ENCODE data around the gene SHISA7. TPM values are rescaled to one million over a fixed set of nuclear protein-coding genes. Genes with fewer than 3 reads are reported as not detected.
A peak's percentile ranks its signal among the peaks of the same experiment; 100 is the strongest.

SHISA7 gene
- total RNA-seq, 2 experiments from 2014 or later = not detected

GRCh38 chr19:55460670-55461258, 17.7 kb upstream of the SHISA7 start:
- POLR2A ChIA-PET = no interaction called here
- no peaks in the 10 kb centered on the region for H3K9me3 Mint-ChIP-seq (ENCODE audit: low read depth)
- H3K27ac Mint-ChIP-seq = peak overlapping the region; percentile 82

GRCh38 chr19:55459950-55460657, 17.0 kb upstream of the SHISA7 start:
- no peak for ATAC-seq
- H3K4me3 Mint-ChIP-seq = peak overlapping the region; percentile 80
- H3K36me3 Mint-ChIP-seq (ENCODE audit: low read depth) = peaks cover 3% of the 10 kb centered on the region
- no peaks in the 10 kb centered on the region for H3K27me3 Mint-ChIP-seq
- peak overlapping the region; percentile 35 for H3K27ac Mint-ChIP-seq
- ChIA-PET POLR2A (no interaction called here), CTCF (interaction anchor here (0.6 to 1.9 kb wide), 3 partner anchors 25 to 111 kb away, joined by 3 to 8 read pairs (median 4); partner anchors contain the start of gene NAT14)
- H3K9me3 Mint-ChIP-seq (ENCODE audit: low read depth) = no peaks in the 10 kb centered on the region
- intact Hi-C loops (cut with DNase I, micrococcal nuclease) = loop anchor here (1.0 to 5.0 kb wide), 4 partner anchors 43 to 293 kb away; partner anchors contain the start of genes DNAAF3 (in 1 of the 2) and KMT5C (in 1 of the 2)
- H3K4me1 Mint-ChIP-seq = peaks cover 14% of the 10 kb centered on the region
- DNase-seq = no peak

More at GRCh38 chr19:55460670-55461258, 17.7 kb upstream of the SHISA7 start:
- intact Hi-C loops (cut with DNase I, micrococcal nuclease) = loop anchor here (1.0 to 5.0 kb wide), 19 partner anchors 16 to 1011 kb away; partner anchors contain the start of genes KMT5C (in 2 of the 2), DNAAF3 (in 1 of the 2), HSPBP1 (in 1 of the 2) and LENG8 (in 1 of the 2)
- Mint-ChIP-seq H3K27me3 (no peaks in the 10 kb centered on the region), H3K4me3 (peak overlapping the region; percentile 80), H3K36me3 (ENCODE audit: low read depth) (no peaks in the 10 kb centered on the region), H3K4me1 (peaks cover 14% of the 10 kb centered on the region)
- no peak for ATAC-seq
- CTCF ChIA-PET = no interaction called here
- DNase-seq = peak; percentile 64

- no peak overlapping the region for H3K27ac Mint-ChIP-seq
- H3K4me3 Mint-ChIP-seq = peak overlapping the region; percentile 80
- H3K9me3 Mint-ChIP-seq (ENCODE audit: low read depth) = no peaks in the 10 kb centered on the region
- peaks cover 14% of the 10 kb centered on the region for H3K4me1 Mint-ChIP-seq
- intact Hi-C loops (cut with DNase I, micrococcal nuclease) = no loop called here
- CTCF ChIA-PET = interaction anchor here (0.6 to 1.9 kb wide), 4 partner anchors 8 to 110 kb away, joined by 3 to 8 read pairs (median 4); partner anchors contain the start of gene NAT14
- POLR2A ChIA-PET = no interaction called here
- peaks cover 3% of the 10 kb centered on the region for H3K36me3 Mint-ChIP-seq (ENCODE audit: low read depth)
- H3K27me3 Mint-ChIP-seq = no peaks in the 10 kb centered on the region
- DNase-seq (no peak), ATAC-seq (no peak)
These were observed 16.4 kb upstream of the SHISA7 start for GRCh38 chr19:55459551-55459949.

GRCh38 chr19:55457683-55458457, 14.8 kb upstream of the SHISA7 start:
- H3K27ac Mint-ChIP-seq = no peak overlapping the region
- POLR2A ChIA-PET = no interaction called here
- peaks cover 18% of the 10 kb centered on the region for H3K4me1 Mint-ChIP-seq
- DNase-seq = no peak
- CTCF ChIA-PET = interaction anchor here (1.1 to 1.9 kb wide), 3 partner anchors 9 to 178 kb away, joined by 3 to 8 read pairs (median 5); partner anchors contain the start of gene HSPBP1
- peaks cover 3% of the 10 kb centered on the region for H3K36me3 Mint-ChIP-seq (ENCODE audit: low read depth)
- no peak overlapping the region for H3K4me3 Mint-ChIP-seq
- peaks cover 5% of the 10 kb centered on the region for H3K27me3 Mint-ChIP-seq
- H3K9me3 Mint-ChIP-seq (ENCODE audit: low read depth) = no peaks in the 10 kb centered on the region
- intact Hi-C loops (cut with DNase I, micrococcal nuclease) = no loop called here
- no peak for ATAC-seq

GRCh38 chr19:55456347-55456746, 13.2 kb upstream of the SHISA7 start:
- POLR2A ChIA-PET = no interaction called here
- peaks cover 11% of the 10 kb centered on the region for H3K27me3 Mint-ChIP-seq

GRCh38 chr19:55455576-55456235, 12.6 kb upstream of the SHISA7 start:
- DNase-seq (no peak), ATAC-seq (no peak)
- H3K36me3 Mint-ChIP-seq (ENCODE audit: low read depth) = peaks cover 3% of the 10 kb centered on the region
- H3K4me1 Mint-ChIP-seq = peaks cover 15% of the 10 kb centered on the region
- H3K4me3 Mint-ChIP-seq = no peak overlapping the region
- no peak overlapping the region for H3K27ac Mint-ChIP-seq
- ChIA-PET CTCF (no interaction called here), POLR2A (no interaction called here)
- H3K27me3 Mint-ChIP-seq = peaks cover 14% of the 10 kb centered on the region
- intact Hi-C loops (cut with DNase I, micrococcal nuclease) = no loop called here
- no peaks in the 10 kb centered on the region for H3K9me3 Mint-ChIP-seq (ENCODE audit: low read depth)

More at GRCh38 chr19:55456347-55456746, 13.2 kb upstream of the SHISA7 start:
- Mint-ChIP-seq H3K36me3 (ENCODE audit: low read depth) (peaks cover 3% of the 10 kb centered on the region), H3K27ac (no peak overlapping the region), H3K9me3 (ENCODE audit: low read depth) (no peaks in the 10 kb centered on the region), H3K4me1 (peaks cover 17% of the 10 kb centered on the region), H3K4me3 (no peak overlapping the region)
- CTCF ChIA-PET = no interaction called here
- ATAC-seq (no peak), DNase-seq (no peak)
- intact Hi-C loops (cut with DNase I, micrococcal nuclease) = no loop called here

GRCh38 chr19:55454787-55455243, 11.7 kb upstream of the SHISA7 start:
- ChIA-PET CTCF (no interaction called here), POLR2A (no interaction called here)
- H3K9me3 Mint-ChIP-seq (ENCODE audit: low read depth) = no peaks in the 10 kb centered on the region
- intact Hi-C loops (cut with DNase I, micrococcal nuclease) = loop anchor here in 1 of 2 experiments (5.0 kb wide), 1 partner anchor 48 kb away; the partner anchor contains the start of gene UBE2S
- H3K4me1 Mint-ChIP-seq = peaks cover 8% of the 10 kb centered on the region
- ATAC-seq (peak; percentile 54), DNase-seq (peak; percentile 73)
- no peak overlapping the region for H3K4me3 Mint-ChIP-seq
- peaks cover 3% of the 10 kb centered on the region for H3K36me3 Mint-ChIP-seq (ENCODE audit: low read depth)
- no peak overlapping the region for H3K27ac Mint-ChIP-seq
- H3K27me3 Mint-ChIP-seq = peaks cover 19% of the 10 kb centered on the region

- H3K9me3 Mint-ChIP-seq (ENCODE audit: low read depth) = no peaks in the 10 kb centered on the region
- ATAC-seq (no peak), DNase-seq (no peak)
- ChIA-PET CTCF (interaction anchor here (0.7 to 1.1 kb wide), 4 partner anchors 8 to 218 kb away, joined by 3 to 4 read pairs (median 3); no protein-coding TSS in a partner anchor), POLR2A (no interaction called here)
- peaks cover 8% of the 10 kb centered on the region for H3K4me1 Mint-ChIP-seq
- peaks cover 20% of the 10 kb centered on the region for H3K27me3 Mint-ChIP-seq
- peaks cover 3% of the 10 kb centered on the region for H3K36me3 Mint-ChIP-seq (ENCODE audit: low read depth)
- H3K27ac Mint-ChIP-seq = no peak overlapping the region
- H3K4me3 Mint-ChIP-seq = no peak overlapping the region
- intact Hi-C loops (cut with DNase I, micrococcal nuclease) = loop anchor here in 1 of 2 experiments (5.0 kb wide), 1 partner anchor 46 kb away; the partner anchor contains the start of gene UBE2S
These were observed 10.6 kb upstream of the SHISA7 start for GRCh38 chr19:55453511-55454260.

- Mint-ChIP-seq H3K36me3 (ENCODE audit: low read depth) (peaks cover 3% of the 10 kb centered on the region), H3K4me1 (peaks cover 8% of the 10 kb centered on the region), H3K4me3 (no peak overlapping the region), H3K27ac (no peak overlapping the region), H3K9me3 (ENCODE audit: low read depth) (no peaks in the 10 kb centered on the region), H3K27me3 (peaks cover 20% of the 10 kb centered on the region)
- DNase-seq (peak; percentile 61), ATAC-seq (peak; percentile 63)
- intact Hi-C loops (cut with DNase I, micrococcal nuclease) = loop anchor here in 1 of 2 experiments (5.0 kb wide), 1 partner anchor 46 kb away; the partner anchor contains the start of gene UBE2S
- POLR2A ChIA-PET = no interaction called here
- CTCF ChIA-PET = interaction anchor here (0.9 to 1.1 kb wide), 2 partner anchors 9 to 14 kb away, joined by 3 to 4 read pairs; no protein-coding TSS in a partner anchor
These were observed 9.7 kb upstream of the SHISA7 start for GRCh38 chr19:55452749-55453346.
